ENCODE measurements around the gene HJURP.

HJURP gene

DNA sequence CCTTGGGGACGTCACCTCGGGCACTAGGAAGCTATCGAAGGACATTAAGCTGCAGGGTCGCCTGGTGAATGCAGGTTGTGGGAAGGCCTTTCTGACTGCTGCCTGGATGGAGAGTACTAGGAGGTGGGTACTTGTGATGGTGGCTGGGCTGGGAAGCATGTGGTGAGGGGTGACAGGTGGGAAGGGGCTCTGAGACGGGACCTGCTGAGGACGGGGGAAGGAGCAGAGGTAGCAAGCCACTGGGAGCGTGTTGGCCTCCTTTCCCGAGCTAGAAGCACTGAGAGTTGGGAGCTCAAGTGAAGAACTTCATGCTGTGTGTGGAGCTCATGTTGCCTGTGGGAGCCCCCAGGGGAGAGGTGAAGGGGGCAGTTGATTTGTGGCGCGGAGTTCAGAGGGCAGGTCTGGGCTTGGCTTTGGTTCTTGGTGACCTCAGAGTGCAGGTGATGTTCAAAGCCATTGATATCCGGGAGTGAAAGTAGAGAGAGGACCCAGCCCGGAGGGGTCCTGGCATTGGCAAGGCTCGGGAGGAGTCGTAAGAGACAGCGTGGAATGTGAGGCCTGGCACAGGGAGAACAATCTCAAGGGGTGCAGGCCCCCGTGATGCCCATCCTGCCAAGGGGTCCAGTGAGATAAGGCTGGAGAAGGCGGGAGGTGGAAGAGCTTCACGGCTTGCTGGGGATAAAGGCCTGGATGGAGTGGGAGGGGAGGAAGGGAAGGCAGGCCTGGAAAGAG, 63.0 kb downstream of the HJURP start:
- no peaks in the 10 kb centered on the region for H3K27me3 ChIP-seq (replicated peaks; ENCODE audit: control insufficient read depth, insufficient read depth, low read length)
- TF ChIP-seq, protein P1, sequence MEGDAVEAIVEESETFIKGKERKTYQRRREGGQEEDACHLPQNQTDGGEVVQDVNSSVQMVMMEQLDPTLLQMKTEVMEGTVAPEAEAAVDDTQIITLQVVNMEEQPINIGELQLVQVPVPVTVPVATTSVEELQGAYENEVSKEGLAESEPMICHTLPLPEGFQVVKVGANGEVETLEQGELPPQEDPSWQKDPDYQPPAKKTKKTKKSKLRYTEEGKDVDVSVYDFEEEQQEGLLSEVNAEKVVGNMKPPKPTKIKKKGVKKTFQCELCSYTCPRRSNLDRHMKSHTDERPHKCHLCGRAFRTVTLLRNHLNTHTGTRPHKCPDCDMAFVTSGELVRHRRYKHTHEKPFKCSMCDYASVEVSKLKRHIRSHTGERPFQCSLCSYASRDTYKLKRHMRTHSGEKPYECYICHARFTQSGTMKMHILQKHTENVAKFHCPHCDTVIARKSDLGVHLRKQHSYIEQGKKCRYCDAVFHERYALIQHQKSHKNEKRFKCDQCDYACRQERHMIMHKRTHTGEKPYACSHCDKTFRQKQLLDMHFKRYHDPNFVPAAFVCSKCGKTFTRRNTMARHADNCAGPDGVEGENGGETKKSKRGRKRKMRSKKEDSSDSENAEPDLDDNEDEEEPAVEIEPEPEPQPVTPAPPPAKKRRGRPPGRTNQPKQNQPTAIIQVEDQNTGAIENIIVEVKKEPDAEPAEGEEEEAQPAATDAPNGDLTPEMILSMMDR (IDR thresholded peaks at IDR 0.05; ENCODE audit: insufficient read depth, low read length, poor library complexity, severe bottlenecking) = no peak
- H3K4me3 ChIP-seq (replicated peaks; ENCODE audit: low read depth, low read length) = no peak overlapping the region
- no peak for DNase-seq (ENCODE audit: extremely low read depth, insufficient read length)
- no peaks in the 10 kb centered on the region for H3K36me3 ChIP-seq (ENCODE audit: control insufficient read depth, insufficient read depth, low read length)

DNA sequence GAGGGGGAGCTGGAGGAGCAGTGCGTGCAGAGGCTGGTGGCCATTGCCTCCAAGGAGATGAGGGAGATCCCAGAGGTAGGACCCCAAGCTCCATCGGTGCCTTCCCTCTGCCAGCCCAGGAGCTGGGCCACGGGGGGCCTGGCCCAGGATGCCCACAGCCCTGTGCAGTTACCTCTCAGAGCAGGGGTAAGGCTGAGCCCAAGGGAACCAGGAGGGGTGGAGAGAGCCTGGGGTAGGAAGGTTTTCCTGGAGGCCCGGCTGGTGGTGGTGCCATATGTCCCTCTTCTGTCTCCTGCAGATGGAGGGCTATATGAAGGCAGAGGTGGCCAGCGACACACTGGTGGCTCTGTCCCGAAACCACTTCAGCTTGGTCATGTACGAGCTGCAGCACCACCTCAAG, 64.8 kb downstream of the HJURP start:
- no peak overlapping the region for H3K4me3 ChIP-seq (replicated peaks; ENCODE audit: low read depth, low read length)
- no peaks in the 10 kb centered on the region for H3K27me3 ChIP-seq (replicated peaks; ENCODE audit: control insufficient read depth, insufficient read depth, low read length)
- TF ChIP-seq, protein P1 (IDR thresholded peaks at IDR 0.05; ENCODE audit: insufficient read depth, low read length, poor library complexity, severe bottlenecking) = no peak
- no peaks in the 10 kb centered on the region for H3K36me3 ChIP-seq (ENCODE audit: control insufficient read depth, insufficient read depth, low read length)
- no peak for DNase-seq (ENCODE audit: extremely low read depth, insufficient read length)

Measured in GM06990 (cell line).